ENCODE results near the gene CHSY3. TPM values are rescaled to one million over a fixed set of nuclear protein-coding genes. Genes with fewer than 3 reads are reported as not detected.

Gene CHSY3
- total and polyA plus RNA-seq, 2 experiments from 2014 or later: 0.44 to 3.0 TPM

DNA sequence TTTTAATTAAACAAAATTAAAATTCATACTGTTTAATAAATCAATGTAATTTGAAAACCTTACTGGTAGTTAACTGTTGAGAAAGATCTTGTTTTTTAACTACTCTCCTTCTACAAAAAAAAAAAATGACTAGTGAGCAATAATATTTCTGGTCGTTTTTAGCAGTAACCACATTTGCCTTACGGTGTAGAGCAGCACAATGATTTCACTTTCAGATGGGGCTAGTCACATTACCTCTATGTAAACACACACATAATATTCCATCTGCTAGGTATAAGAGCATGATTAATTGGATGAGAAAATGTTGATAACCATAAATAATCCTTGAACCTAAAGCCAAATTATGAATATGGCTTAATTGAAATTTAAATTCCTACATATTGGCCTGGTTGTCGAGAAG is 198.1 kb downstream of the CHSY3 start:
- Histone ChIP-seq H3K4me2 (no peak overlapping the region), H3F3A (replicated peaks; ENCODE audit: low read depth) (no peaks in the 10 kb centered on the region), H4K20me1 (replicated peaks; ENCODE audit: insufficient read depth) (no peaks in the 10 kb centered on the region), H3K79me2 (replicated peaks; ENCODE audit: insufficient read depth) (no peaks in the 10 kb centered on the region), H3K27me3 (ENCODE audit: insufficient read depth) (no peaks in the 10 kb centered on the region), H3K36me3 (ENCODE audit: insufficient read depth) (no peaks in the 10 kb centered on the region), H2AFZ (no peak overlapping the region), H3K9me2 (ENCODE audit: insufficient read depth) (no peaks in the 10 kb centered on the region), H3K27ac (ENCODE audit: low read depth) (no peak overlapping the region), H3K4me3 (no peak overlapping the region), H3K4me1 (ENCODE audit: insufficient read depth) (no peaks in the 10 kb centered on the region)
- no peak for ATAC-seq
- no peaks in the 10 kb centered on the region for H3K27me3 Mint-ChIP-seq (ENCODE audit: insufficient read depth, low read depth, poor library complexity)
- TF ChIP-seq EZH2 (IDR thresholded peaks at IDR 0.05; ENCODE audit: low read depth, unreplicated experiment) (no peak), JUNB (IDR thresholded peaks at IDR 0.05; ENCODE audit: unreplicated experiment) (no peak)
- TF ChIP-seq, protein P1, sequence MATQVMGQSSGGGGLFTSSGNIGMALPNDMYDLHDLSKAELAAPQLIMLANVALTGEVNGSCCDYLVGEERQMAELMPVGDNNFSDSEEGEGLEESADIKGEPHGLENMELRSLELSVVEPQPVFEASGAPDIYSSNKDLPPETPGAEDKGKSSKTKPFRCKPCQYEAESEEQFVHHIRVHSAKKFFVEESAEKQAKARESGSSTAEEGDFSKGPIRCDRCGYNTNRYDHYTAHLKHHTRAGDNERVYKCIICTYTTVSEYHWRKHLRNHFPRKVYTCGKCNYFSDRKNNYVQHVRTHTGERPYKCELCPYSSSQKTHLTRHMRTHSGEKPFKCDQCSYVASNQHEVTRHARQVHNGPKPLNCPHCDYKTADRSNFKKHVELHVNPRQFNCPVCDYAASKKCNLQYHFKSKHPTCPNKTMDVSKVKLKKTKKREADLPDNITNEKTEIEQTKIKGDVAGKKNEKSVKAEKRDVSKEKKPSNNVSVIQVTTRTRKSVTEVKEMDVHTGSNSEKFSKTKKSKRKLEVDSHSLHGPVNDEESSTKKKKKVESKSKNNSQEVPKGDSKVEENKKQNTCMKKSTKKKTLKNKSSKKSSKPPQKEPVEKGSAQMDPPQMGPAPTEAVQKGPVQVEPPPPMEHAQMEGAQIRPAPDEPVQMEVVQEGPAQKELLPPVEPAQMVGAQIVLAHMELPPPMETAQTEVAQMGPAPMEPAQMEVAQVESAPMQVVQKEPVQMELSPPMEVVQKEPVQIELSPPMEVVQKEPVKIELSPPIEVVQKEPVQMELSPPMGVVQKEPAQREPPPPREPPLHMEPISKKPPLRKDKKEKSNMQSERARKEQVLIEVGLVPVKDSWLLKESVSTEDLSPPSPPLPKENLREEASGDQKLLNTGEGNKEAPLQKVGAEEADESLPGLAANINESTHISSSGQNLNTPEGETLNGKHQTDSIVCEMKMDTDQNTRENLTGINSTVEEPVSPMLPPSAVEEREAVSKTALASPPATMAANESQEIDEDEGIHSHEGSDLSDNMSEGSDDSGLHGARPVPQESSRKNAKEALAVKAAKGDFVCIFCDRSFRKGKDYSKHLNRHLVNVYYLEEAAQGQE (IDR thresholded peaks at IDR 0.05; ENCODE audit: unreplicated experiment): no peak
- TF ChIP-seq, protein P2, sequence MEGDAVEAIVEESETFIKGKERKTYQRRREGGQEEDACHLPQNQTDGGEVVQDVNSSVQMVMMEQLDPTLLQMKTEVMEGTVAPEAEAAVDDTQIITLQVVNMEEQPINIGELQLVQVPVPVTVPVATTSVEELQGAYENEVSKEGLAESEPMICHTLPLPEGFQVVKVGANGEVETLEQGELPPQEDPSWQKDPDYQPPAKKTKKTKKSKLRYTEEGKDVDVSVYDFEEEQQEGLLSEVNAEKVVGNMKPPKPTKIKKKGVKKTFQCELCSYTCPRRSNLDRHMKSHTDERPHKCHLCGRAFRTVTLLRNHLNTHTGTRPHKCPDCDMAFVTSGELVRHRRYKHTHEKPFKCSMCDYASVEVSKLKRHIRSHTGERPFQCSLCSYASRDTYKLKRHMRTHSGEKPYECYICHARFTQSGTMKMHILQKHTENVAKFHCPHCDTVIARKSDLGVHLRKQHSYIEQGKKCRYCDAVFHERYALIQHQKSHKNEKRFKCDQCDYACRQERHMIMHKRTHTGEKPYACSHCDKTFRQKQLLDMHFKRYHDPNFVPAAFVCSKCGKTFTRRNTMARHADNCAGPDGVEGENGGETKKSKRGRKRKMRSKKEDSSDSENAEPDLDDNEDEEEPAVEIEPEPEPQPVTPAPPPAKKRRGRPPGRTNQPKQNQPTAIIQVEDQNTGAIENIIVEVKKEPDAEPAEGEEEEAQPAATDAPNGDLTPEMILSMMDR (conservative IDR thresholded peaks at IDR 0.05; ENCODE audit: low read depth in 2 of 2): no peak
- no peaks in the 10 kb centered on the region for H3K4me1 Mint-ChIP-seq
- no peak for DNase-seq (ENCODE audit: low spot score)
- H3K36me3 Mint-ChIP-seq (ENCODE audit: low read depth): no peaks in the 10 kb centered on the region
- no peak overlapping the region for H3K27ac Mint-ChIP-seq
- no peaks in the 10 kb centered on the region for H3K9me3 Mint-ChIP-seq
- H3K4me3 Mint-ChIP-seq: no peak overlapping the region

DNA sequence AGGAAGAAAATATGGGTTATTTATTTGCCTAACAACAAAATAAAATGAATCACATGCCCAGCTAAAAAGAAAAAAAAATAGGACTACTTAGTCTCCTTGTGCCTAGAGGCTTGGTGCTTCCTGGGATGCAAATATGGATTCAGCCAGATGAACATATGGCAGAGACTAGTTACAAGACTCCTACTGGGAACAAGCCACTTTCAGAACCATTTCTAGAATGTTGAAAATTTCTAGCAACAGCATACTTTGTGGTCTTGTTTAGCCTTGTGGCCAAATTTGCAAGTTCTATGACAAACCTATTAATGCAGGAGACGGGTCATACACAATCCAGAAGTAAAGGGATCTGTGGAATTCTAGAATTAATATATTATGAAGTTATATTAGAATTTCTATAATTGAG is 198.7 kb downstream of the CHSY3 start:
- Histone ChIP-seq H3K4me1 (ENCODE audit: insufficient read depth) (no peaks in the 10 kb centered on the region), H3F3A (replicated peaks; ENCODE audit: low read depth) (no peaks in the 10 kb centered on the region), H3K36me3 (ENCODE audit: insufficient read depth) (no peaks in the 10 kb centered on the region), H3K27ac (ENCODE audit: low read depth) (no peak overlapping the region), H3K27me3 (ENCODE audit: insufficient read depth) (no peaks in the 10 kb centered on the region), H3K4me2 (no peak overlapping the region), H3K79me2 (replicated peaks; ENCODE audit: insufficient read depth) (no peaks in the 10 kb centered on the region), H4K20me1 (replicated peaks; ENCODE audit: insufficient read depth) (no peaks in the 10 kb centered on the region), H2AFZ (no peak overlapping the region), H3K9me2 (ENCODE audit: insufficient read depth) (no peaks in the 10 kb centered on the region), H3K4me3 (no peak overlapping the region)
- H3K4me1 Mint-ChIP-seq: no peaks in the 10 kb centered on the region
- ATAC-seq: no peak
- no peaks in the 10 kb centered on the region for H3K9me3 Mint-ChIP-seq
- TF ChIP-seq ZNF114 (CRISPR knock-in tag; IDR thresholded peaks at IDR 0.05) (no peak), NANOG (IDR thresholded peaks at IDR 0.05; ENCODE audit: borderline replicate concordance) (no peak)
- TF ChIP-seq, protein P2 (conservative IDR thresholded peaks at IDR 0.05; ENCODE audit: low read depth in 2 of 2): no peak
- TF ChIP-seq, protein P1 (IDR thresholded peaks at IDR 0.05; ENCODE audit: unreplicated experiment): no peak
- no peak for DNase-seq (ENCODE audit: low spot score)
- no peak overlapping the region for H3K27ac Mint-ChIP-seq
- H3K36me3 Mint-ChIP-seq (ENCODE audit: low read depth): no peaks in the 10 kb centered on the region
- no peaks in the 10 kb centered on the region for H3K27me3 Mint-ChIP-seq (ENCODE audit: insufficient read depth, low read depth, poor library complexity)
- H3K4me3 Mint-ChIP-seq: no peak overlapping the region

Data from GM23338 (cell line).